NCI-H82 treated with DMSO at 0.1 percent for 48 hours (cell line): ENCODE measurements around the gene MOCS1.
"Not testable (repeated sequence)": the region's sequence is repeated elsewhere in the genome, so short reads cannot be mapped to it uniquely, and the experiment has no call there.

ENCODE experiments used
- DNase-seq: peaks from one replicate; lab custom pipeline; 2025; ENCODE audit not compliant: unreplicated experiment; lab: John Stamatoyannopoulos, UW

Gene MOCS1

DNA sequence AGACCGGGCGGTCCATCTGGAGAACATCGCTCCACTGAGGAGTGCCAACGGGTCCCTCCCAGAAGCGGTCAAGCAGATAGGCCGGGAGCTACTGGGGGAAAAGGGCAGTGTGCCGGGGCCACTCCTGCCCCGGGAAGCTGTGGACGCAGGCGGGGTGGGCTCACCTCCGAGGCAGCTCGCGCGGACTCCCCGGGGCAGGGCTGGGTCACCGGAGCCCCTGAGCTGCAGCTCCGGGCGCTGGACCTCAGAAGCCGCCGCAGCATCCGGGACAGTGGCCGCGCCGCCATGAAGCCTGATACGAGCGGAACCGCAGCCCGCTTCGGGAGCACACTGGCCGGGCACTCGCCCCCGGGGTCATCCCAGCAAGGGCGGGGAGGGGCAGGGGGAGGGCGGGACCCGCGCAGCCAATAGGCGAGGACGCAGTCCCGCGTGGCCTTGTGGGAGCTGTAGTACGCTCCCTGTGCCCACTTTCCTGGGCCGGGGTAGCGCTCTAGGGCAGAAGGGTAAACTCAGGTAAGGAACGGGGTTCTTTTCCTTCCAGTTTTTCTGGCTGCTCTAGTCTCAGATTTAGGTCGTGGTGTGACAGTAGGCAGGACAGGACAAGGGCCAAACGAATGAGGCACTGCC lies at the start of gene MOCS1:
Gene MOCS1, minus strand, starts transcription at position 332 of the 627 bp plus-strand sequence. Its CDS starts 45 bp downstream, at position 287.
- peak; percentile 24 for DNase-seq

DNA sequence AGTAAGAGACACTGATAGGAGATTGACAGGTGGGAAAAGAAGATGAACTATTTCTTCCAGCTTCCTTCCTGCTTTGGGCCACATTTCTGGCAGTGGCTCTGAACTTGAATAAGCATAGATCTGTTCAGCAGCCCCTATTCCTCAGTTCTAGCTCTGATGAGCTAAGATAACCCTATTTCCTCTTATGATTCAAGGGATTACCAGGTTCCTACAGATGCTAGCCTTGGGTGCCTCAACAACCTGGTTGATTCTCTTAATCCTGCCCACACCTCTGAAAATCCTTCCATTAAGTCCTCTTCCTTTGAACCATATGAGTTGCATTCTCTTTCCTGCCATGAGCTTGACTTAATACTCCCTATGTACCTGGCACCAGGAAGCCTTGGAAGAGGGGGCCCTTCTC lies 49.8 kb upstream of the MOCS1 start:
- peak; percentile 7 for DNase-seq

DNA sequence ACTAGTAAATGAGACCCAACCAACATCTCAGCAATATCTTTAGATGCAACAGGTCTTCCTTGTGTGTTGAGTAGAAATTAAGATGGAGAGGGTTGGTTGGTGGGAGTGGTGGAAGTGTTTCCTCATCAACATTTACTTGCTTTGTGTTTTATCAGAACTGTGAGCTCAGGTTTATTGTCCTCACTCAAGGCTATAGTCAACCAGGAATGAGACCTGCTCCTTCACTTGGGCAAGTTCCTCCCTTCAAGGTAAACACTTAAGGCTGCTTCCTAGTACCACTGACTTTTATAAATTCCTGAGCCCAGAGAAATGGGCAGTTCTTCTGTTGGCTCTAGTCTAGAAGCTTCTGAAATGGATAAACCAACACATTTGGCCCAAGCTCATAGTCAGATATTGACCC lies 48.9 kb upstream of the MOCS1 start:
- no peak for DNase-seq

DNA sequence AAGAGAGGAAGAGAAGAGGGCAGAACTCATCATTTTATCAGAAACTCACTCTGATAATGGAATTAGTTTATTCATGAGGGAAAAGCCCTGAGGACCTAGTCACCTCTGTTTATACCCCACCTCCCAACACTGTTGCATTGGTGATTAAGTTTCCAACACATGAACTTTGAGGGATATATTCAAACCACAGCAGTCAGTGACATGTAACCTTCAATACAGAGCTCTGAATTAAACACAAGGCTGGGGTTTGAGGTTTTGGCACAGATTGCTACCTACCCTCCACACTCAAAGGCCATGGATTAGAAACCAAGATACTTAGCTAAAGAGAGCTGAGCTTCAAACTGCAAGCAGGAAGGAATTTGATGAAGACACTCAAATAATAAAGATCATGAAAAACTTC lies 48.5 kb upstream of the MOCS1 start:
- DNase-seq = no peak

DNA sequence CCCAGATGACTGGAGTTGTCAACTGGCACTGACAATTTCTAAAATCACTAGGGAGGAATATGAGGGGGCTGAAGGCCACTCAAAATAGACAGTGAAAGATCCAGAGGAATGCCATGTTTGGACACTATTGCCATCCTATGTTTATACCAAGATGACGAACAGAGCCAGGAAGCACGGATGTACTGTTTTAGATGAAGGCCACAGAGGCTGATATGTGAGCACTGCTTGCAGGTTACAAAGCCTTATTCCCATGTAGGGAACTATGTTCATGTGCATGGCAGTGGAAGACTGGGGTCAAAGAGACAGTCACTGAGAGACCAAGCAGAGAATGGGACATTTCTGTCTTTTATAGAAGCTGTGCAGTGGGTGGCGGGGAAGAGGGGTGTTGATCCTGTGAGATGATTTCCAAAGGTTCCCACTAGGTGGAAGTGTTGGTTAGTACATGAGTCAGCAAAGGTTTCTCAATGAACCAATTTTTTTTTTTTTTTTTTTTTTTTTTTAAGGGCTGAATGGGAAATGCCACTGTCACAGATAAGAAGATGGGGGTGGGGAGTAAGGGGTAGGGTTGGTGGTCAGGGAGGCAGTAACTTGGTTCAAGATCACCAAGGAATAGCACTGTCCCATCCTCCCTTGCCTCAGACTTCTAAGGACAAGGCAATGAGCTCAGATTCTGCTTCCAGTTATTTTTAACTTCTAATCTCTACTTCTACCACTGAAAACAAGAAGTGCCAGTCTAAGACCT lies 46.7 kb upstream of the MOCS1 start:
- peak; percentile 36 for DNase-seq

DNA sequence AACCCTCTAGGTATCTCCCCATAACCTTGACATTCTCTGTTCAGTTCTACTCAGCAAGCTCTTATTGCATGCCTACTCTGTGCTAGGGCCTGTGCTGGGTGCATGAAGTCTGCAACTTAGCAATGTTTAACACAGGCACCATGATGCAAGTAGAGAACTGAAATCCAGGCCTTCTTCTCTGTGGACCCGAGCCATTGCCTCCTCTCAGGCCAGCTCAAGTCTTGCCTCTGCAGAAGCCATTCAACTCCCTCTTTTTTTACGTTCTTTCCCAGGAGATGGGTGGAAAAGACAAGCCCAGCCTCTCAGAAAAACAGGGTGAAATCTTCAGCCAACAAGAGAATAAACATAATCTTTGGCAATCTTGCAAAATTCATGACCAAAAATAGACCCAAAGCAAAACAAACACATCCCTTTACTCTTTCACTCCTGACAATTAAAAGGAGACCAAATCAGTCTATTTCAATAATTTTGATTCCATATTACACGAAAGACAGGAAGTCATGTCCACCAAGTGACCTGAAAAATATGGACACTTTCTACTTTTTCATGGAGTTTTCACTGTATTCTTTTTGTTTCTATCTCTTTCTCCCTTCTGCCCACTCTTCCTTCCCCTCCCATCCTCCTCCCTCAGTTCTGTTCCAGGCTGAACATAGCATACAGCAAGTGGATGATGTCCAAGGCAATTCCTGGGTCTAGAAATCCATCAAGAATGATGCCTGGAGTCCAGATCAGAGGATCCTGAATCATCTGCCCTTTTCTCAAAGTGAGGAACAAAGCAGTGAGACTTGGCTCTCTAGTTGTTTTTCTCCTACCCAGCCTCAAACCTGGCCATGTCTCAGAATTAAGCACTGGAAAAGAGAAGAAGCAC lies 45.4 kb upstream of the MOCS1 start:
- DNase-seq = no peak

DNA sequence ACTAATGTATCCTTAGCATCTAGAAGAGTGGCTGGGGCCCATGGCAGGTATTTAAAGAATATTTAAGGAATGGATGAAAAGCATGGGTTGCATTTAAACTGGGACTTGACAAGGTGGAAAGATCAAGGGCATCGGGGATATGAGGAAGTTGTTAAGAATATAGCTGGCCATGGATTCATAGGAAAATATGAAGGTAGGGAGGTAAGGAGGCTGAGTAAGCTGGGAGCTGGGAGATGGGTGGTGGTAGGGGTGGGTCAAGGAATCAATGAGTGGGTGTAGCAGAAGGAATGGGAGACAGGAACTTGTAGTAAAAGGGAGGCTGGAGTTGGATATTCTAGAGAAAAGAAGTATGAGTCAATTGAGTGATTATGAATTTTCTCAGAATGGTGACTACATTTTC lies 44.0 kb upstream of the MOCS1 start:
- DNase-seq = no peak

DNA sequence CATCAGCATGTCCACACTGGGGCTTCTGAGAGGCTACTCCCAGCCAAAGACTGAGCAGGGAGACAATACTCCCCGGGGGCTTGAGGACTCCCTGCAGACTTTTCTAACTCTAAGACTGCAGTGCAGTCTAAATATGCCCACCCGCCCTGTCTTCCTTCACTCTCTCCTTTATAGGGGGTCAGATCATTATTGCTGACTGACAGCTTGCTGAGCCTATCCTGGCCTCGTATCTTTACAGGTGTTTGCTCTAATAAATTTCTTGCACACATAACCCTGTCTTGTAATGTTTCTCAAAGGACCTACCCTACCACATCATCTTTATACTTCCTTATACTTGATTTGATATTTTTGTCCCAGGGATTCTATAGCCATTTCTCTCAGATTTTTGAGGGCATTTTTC lies 39.4 kb upstream of the MOCS1 start:
- DNase-seq = no peak

DNA sequence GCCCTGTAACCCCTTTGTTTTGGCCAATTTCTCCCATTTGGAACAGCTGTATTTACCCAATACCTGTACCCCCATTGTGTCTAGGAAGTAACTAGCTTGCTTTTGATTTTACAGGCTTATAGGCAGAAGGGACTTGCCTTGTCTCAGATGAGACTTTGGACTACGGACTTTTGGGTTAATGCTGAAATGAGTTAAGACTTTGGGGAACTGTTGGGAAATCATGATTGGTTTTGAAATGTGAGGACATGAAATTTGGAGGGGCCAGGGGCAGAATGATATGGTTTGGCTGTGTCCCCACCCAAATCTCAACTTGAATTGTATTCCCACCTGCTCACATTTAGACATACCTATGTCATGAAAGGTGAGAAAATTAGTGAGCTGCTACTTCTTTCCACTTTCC lies 38.5 kb upstream of the MOCS1 start:
- DNase-seq = not testable (repeated sequence)

DNA sequence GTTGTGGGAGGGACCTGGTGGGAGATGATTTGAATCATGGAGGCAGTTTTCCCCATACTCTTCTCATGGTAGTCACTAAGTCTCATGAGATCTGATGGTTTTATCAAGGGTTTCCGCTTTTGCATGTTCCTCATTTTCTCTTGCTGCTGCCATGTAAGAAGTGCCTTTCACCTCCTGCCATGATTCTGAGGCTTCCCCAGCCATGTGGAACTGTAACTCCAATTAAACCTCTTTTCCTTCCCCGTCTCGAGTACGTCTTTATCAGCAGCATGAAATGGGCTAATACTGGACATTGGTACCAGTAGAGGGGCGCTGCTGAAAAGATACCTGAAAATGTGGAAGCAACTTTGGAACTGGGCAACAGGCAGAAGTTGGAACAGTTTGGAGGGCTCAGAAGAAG lies 36.9 kb upstream of the MOCS1 start:
- not testable (repeated sequence) for DNase-seq

DNA sequence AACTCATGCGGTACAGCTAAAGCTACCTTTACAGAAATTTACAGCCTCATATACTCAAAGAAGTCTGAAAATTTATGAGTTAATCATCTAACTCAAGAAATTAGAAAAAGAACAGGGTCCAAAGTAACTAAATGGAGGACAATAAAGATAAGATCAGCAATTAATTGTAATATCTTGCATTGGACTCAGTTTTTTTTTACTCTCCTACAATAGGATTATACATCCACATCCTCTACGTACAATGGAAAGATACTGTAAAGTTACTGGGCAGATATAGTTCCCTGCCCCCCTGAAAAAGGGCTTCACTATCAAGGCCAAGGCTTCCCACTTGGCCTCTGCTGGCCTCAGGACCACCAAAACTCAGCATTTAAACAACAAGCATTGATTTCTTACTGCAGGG lies 31.5 kb upstream of the MOCS1 start:
- DNase-seq = no peak

DNA sequence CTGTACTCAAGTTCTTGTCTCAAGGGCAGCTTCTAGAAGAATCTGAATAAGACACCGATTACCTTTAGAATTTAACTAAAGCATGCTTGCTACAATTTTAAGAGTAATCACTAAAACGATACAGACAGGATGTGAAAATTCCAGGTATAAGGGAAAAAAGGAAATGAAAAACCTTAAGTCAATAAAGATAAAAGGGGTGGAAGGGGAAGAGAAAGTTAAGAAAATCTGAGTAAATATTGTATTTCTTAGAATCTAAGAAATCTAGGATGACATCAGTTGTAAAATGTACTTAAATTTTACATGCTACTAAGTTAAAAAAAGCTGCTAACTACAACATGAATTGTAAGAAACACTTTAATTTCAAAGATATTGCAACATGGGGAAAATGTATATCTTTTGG lies 30.3 kb upstream of the MOCS1 start:
- no peak for DNase-seq

DNA sequence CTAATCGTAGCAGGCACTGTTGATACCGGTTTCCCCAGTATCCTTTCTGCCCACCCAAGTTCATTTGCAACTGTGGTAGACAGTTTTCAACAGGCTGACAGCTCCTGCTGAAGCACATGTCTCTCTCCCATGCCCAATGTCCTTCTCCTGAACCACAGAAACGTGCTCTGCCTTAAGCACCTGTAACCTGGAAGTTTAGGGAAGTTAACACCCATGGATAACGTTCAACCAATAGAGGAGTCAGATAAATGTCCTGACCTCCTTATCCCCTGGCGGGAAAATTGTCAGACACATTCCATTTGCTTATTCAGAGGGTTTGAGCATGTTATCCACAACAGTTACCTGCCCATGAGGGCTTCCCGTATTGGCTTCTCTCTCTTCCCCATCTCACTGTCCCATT lies 29.8 kb upstream of the MOCS1 start:
- DNase-seq = no peak

DNA sequence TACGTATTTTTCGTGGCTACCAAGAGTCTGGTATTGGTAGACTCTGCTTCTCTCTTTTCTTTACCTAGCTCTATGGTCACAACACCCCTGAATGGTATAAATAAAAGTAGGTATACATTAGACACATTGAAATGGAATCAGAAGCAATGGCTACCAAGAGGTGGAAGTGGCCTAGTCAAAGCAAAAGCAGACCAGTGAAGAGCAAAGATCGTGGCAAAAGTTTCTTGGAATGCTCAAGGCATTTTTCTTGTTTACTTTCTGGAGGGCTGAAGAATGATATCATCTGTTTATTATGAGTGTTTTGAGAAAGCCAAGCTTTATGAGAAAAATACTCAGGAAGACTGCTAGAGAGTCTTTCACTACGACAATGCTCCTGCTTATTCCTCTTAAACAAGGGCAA lies 28.6 kb upstream of the MOCS1 start:
- no peak for DNase-seq

DNA sequence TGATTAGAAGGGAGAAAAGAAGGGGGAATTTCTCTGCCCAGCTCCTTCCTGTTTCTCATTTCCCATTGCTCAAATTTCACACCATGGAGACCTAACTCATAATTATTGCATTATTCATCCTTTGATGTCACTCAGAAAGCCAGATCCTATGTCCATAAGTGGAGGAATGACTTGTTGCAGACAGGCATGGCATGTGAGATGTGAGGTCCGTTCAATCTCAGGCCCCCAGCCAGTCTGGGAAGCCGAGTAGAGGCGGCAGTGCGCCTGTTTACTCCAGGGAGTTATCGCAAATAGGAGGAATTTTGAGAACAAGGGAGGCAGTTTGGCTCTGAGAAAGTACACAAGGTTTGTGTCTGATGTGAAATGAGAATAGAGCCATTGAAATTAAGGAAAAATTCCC lies 26.9 kb upstream of the MOCS1 start:
- no peak for DNase-seq

DNA sequence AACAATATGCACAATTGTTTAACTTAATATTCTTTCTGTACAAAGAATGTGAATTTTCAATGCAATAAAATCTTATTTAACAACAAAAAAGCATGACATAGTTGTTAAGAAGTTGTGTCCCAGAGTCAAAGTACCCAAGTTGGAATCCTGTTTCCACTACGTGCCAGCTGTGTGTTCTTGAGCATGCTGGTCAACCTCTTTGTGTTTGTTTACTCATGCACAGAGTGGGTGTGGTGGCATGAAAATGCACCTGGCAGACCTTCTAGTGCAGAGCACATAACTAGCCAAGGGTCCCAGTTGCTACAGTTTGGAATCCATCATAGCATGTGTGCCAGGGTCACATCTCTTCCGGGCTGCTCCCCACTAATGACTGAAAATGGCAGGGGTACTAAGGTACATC lies 24.7 kb upstream of the MOCS1 start:
- DNase-seq = no peak

DNA sequence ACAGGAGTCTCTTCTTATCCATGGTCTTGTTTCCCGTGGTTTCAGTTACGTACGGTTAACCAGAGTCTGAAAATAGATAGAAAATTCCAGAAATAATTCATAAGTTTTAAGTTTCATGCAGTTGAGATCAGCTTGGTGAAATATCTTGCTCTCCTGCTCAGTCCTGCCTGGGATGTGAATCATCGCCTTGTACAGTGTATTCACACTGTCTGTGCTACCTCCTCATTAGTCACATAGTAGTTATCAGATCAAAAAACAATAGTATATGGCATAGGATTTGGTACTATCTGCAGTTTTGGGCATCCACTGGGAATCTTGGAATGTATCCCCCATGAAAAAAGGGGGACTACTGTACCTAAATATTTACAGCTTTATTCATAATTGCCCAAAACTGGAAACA lies 22.7 kb upstream of the MOCS1 start:
- DNase-seq = no peak

DNA sequence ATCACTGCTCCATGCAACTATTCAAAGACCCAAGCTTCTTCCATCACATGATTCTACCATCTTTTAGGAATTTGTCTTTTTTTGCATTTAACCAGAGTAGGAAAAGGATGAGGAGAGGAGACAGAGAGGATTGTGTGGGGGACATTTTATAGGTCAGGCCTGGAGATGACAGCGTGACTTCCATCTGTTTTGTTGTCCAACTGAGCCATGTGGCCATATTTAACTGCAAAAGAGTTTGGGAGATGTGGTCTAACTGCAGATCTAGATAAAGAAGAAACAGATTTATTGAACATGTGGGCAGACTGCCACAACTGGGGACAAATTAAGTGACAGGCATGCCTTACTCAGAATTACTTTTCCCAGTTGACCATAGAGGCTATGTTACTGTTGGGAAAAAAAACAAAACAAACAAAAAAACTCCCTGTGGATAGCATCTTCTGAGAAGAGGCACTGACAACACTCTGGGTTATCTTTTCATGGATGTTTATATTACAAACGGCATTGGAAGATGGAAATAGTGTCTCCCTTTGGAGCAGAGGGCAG lies 18.9 kb upstream of the MOCS1 start:
- no peak for DNase-seq

DNA sequence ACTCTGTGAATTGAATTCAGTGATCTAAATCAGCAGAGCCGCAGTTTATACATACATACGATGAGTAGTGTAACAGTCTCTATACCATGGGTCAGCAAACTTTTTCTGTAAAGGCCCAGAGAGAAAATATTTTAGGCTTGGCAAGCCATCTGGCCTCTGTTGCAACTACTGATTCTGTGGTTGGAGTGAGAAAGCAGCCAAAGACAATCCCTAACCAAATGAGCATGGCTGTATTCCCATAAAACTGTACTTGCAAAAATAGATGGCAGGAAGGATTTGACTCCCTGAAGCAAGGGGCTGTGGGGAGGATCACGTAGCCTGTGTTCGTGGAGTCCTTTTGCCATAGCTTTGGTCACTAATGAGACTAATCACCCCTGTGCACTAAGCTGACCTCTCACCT lies 17.9 kb upstream of the MOCS1 start:
- no peak for DNase-seq

DNA sequence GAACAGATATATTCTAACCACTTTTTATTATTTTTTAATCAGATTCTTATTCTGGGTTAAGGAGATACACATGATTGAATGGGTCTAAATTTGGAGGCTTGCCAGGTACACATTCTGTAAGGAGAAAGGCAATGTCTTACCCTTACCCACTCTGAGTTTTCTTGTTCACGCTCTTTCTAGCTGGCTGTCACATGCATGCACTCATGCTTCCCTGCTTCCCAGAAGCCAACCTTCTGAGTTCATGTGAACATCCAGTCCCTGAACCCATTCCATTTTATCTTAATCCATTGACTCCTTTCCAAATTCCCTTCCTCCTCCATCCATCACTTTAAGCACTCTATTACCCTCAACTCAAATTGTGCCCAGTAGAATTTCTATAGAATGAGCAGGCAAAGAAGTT lies 17.5 kb upstream of the MOCS1 start:
- DNase-seq = no peak

DNA sequence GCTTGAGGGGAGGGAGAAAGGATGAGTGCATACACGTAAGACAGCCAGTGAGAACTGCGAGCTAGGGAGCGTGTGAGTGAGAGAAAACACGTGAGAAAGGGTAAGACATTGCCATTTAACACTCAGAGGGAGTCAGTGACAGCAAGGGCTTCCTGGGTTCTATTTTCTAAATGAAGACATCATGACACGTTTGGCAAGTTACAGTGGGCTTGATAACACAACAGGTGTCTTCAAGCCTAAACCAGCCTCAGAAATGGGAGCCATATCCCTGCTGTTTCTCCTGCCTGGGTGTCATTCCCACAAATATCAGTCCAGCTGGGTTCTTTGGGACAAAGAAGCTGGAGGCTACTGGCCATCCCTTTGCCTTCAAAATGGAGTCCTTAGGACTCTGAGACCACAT lies 16.9 kb upstream of the MOCS1 start:
- DNase-seq = no peak
